ENCODE results near the gene COQ2. TPM values are rescaled to one million over a fixed set of nuclear protein-coding genes. Genes with fewer than 3 reads are reported as not detected.
"Not testable (repeated sequence)": the region's sequence is repeated elsewhere in the genome, so short reads cannot be mapped to it uniquely, and the experiment has no call there.

The COQ2 gene
- total RNA-seq, 6 donors from 2014 or later, result 8.8 to 18.8 (median 15.1) TPM

DNA sequence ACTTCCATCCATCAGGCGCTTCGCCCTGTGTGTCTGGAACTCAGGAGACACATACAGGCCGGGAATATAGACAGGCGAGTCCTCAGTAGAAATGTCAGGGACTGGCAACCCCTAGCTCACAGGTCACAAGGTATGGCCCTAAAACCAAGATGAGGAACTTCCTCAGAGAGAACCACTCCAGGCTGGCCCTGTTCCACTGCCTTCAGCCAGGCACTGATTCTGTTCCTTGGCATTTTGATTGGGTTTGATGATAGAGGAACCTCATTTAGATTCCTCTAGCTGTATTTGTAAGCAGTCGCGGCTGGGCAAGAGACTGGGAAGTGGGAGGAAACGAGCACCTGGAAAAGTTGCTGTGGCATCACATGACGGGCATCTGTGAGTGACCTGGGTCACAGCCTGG lies 41.9 kb upstream of the COQ2 start:
- Histone ChIP-seq H3K4me1 (no peaks in the 10 kb centered on the region), H3K27ac (no peak overlapping the region), H3K27me3 (no peaks in the 10 kb centered on the region), H3K9me3 (no peaks in the 10 kb centered on the region), H3K36me3 (no peaks in the 10 kb centered on the region), H3K4me3 (no peak overlapping the region)
- no peak for TF ChIP-seq POLR2A (IDR thresholded peaks at IDR 0.05)
- ATAC-seq (ENCODE audit: low FRiP score in 2 of 2) (no peak), DNase-seq (no peak)
- 79 to 83% methylated on average over 8 of the region's 8 CpGs for WGBS, 2 donors

DNA sequence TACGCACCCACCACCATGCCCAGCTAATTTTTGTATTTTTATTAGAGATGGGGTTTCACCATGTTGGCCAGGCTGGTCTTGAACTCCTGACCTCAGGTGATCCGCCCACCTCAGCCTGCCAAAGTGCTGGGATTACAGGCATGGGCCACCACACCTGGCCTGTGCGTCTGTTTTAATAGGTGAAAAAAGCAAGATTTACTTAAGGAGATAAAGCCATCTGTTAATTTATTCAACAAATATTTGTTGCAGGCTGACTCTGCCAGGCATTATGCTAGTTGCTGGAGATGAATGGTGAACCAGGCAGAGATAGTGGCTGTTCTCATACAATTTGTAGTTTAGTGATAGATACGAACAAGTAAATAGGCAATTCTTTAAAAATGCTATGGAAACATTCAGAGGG lies 40.7 kb upstream of the COQ2 start:
- not testable (repeated sequence) for H3K9me3 ChIP-seq; ATAC-seq (ENCODE audit: low FRiP score in 2 of 2); H3K4me3 ChIP-seq; H3K36me3 ChIP-seq; H3K4me1 ChIP-seq; H3K27me3 ChIP-seq; DNase-seq; H3K27ac ChIP-seq
- WGBS, 2 donors, result 78 to 96% methylated on average over 4 of the region's 4 CpGs

DNA sequence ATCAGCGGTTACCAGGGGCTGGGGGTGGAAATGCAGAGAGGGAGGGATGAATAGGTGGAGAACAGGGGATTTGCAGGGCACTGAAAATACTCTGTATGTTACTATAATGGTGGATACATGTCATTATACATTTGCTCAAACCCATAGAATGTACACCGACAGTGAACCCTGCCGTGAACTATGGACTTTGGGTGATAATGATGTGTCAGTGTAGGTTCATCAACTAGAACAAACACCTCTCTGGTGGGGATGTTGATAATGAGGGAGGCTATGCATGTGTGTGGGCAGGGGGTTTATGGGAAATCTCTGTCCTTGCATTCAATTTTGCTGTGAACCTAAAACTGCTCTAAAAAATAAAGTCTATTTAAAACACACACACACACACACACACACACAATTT lies 38.5 kb upstream of the COQ2 start:
- TF ChIP-seq POLR2A (IDR thresholded peaks at IDR 0.05) (no peak), EP300 (IDR thresholded peaks at IDR 0.05) (no peak), POLR2AphosphoS5 (IDR thresholded peaks at IDR 0.05) (no peak)
- TF ChIP-seq, protein P1, sequence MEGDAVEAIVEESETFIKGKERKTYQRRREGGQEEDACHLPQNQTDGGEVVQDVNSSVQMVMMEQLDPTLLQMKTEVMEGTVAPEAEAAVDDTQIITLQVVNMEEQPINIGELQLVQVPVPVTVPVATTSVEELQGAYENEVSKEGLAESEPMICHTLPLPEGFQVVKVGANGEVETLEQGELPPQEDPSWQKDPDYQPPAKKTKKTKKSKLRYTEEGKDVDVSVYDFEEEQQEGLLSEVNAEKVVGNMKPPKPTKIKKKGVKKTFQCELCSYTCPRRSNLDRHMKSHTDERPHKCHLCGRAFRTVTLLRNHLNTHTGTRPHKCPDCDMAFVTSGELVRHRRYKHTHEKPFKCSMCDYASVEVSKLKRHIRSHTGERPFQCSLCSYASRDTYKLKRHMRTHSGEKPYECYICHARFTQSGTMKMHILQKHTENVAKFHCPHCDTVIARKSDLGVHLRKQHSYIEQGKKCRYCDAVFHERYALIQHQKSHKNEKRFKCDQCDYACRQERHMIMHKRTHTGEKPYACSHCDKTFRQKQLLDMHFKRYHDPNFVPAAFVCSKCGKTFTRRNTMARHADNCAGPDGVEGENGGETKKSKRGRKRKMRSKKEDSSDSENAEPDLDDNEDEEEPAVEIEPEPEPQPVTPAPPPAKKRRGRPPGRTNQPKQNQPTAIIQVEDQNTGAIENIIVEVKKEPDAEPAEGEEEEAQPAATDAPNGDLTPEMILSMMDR (IDR thresholded peaks at IDR 0.05), result no peak
- Histone ChIP-seq H3K9me3 (no peaks in the 10 kb centered on the region), H3K4me1 (peaks cover 0 to 2% (median 0%) of the 10 kb centered on the region in 4 donors), H3K27me3 (no peaks in the 10 kb centered on the region), H3K4me3 (no peak overlapping the region), H3K27ac (no peak overlapping the region), H3K36me3 (no peaks in the 10 kb centered on the region)
- 65 to 82% methylated on average over 3 of the region's 3 CpGs for WGBS, 2 donors
- DNase-seq (no peak), ATAC-seq (ENCODE audit: low FRiP score in 2 of 2) (no peak)

DNA sequence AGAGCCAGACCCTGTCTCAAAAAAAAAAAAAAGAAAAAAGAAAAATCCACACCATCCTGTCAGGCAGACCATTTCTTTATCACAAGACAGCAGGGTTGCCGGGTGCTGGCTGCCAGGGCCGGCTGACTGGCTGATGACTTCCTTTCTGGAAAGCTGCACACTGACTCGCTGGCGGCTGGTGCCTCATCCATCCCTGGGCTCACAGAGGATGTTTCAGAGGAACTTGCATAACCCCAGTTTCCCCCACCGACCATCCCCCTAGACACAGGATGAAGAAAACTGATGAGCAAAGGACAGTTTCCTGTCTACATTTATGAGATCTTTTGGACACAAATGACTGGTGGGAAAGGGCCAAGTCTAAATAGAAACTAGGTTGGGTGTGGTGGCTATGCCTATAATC lies 36.0 kb upstream of the COQ2 start:
- ATAC-seq (ENCODE audit: low FRiP score in 2 of 2) (peak; percentile 70 to 85), DNase-seq (peak; percentile 55 to 86)
- Histone ChIP-seq H3K4me1 (peaks cover 0 to 2% (median 0%) of the 10 kb centered on the region in 4 donors), H3K27ac (peak overlapping the region in 3 of 4 donors; percentile 44 to 60 (median 57)), H3K9me3 (no peaks in the 10 kb centered on the region), H3K36me3 (no peaks in the 10 kb centered on the region), H3K4me3 (no peak overlapping the region), H3K27me3 (no peaks in the 10 kb centered on the region)
- WGBS, 2 donors, result 22 to 23% methylated on average over 5 of the region's 5 CpGs
- peak in 1 of 4 donors; percentile 31 for TF ChIP-seq POLR2A (IDR thresholded peaks at IDR 0.05)
- TF ChIP-seq EP300 (IDR thresholded peaks at IDR 0.05), result no peak
- TF ChIP-seq, protein P1 (IDR thresholded peaks at IDR 0.05), result no peak

DNA sequence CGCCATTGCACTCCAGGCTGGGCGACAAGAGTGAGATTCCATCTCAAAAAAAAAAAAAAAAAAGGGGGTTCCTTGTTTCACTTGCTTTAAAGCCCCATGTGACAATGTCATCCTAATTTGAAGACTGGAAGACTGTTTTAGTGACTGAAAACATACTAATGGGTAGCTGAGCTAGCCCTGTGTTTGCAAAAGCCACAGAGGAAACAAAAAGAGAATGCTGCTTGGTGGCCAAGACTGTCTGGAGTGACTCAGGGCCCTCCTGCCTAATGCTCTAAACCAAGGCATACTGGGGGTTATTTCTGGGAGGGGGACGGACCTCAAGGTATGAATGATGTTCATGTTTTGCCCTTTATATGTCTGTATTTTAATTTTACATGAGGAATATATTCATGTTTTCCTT lies 34.1 kb upstream of the COQ2 start:
- TF ChIP-seq EP300 (IDR thresholded peaks at IDR 0.05) (no peak), POLR2A (IDR thresholded peaks at IDR 0.05) (no peak)
- ATAC-seq (ENCODE audit: low FRiP score in 2 of 2) (no peak), DNase-seq (no peak)
- Histone ChIP-seq H3K27me3 (no peaks in the 10 kb centered on the region), H3K4me3 (no peak overlapping the region), H3K36me3 (no peaks in the 10 kb centered on the region), H3K4me1 (peaks cover 0 to 2% (median 0%) of the 10 kb centered on the region in 4 donors), H3K9me3 (no peaks in the 10 kb centered on the region), H3K27ac (no peak overlapping the region)
- 69 to 72% methylated on average over 3 of the region's 3 CpGs for WGBS, 2 donors

DNA sequence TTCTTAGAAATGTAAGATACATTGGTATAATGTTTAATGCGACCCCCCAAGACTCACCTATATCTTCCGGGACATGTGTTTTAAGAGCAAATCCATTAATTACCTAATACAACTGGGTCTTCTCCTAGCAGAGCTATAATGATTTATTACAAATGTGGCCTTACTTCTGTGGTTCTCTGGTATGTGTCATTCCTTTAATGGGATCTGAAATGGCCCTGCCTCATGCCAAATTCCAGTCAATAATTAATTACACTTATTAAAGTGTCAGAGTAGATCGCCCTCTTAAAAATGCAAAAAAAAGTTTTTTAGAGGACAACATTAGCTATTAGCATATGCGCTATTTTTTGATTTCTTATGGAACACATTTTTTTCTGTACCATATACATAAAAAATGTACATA lies 33.1 kb upstream of the COQ2 start:
- Histone ChIP-seq H3K36me3 (no peaks in the 10 kb centered on the region), H3K9me3 (no peaks in the 10 kb centered on the region), H3K27ac (no peak overlapping the region), H3K4me1 (peaks cover 0 to 2% (median 0%) of the 10 kb centered on the region in 4 donors), H3K4me3 (no peak overlapping the region), H3K27me3 (no peaks in the 10 kb centered on the region)
- ATAC-seq (ENCODE audit: low FRiP score in 2 of 2) (no peak), DNase-seq (no peak)
- 66 to 88% methylated on average over 4 of the region's 4 CpGs for WGBS, 2 donors
- no peak for TF ChIP-seq POLR2A (IDR thresholded peaks at IDR 0.05)
- TF ChIP-seq, protein P1 (IDR thresholded peaks at IDR 0.05), result no peak
- TF ChIP-seq EP300 (IDR thresholded peaks at IDR 0.05), result no peak
- no peak for TF ChIP-seq POLR2AphosphoS5 (IDR thresholded peaks at IDR 0.05)
